Glutamatergic neuron (in vitro differentiated cells): Measurements from ENCODE around the gene EMD. TPM values are rescaled to one million over a fixed set of nuclear protein-coding genes. Genes with fewer than 3 reads are reported as not detected.

ENCODE experiments used
- DNase-seq: peaks from one replicate; pipeline ENCODE4 v3.0.0; 2022
- H3K27ac Mint-ChIP-seq: one replicate; pipeline ENCODE4 v1.8.0; 2020; ENCODE audit warnings: mild to moderate bottlenecking, mixed read lengths, inconsistent platforms; ENCODE audit not compliant: unreplicated experiment
- H3K27me3 Mint-ChIP-seq: one replicate; pipeline ENCODE4 v1.8.0; 2020; ENCODE audit warnings: mild to moderate bottlenecking, moderate library complexity, mixed read lengths, inconsistent platforms; ENCODE audit not compliant: unreplicated experiment
- H3K36me3 Mint-ChIP-seq: one replicate; pipeline ENCODE4 v1.8.0; 2020; ENCODE audit warnings: mild to moderate bottlenecking, mixed read lengths, inconsistent platforms; ENCODE audit not compliant: unreplicated experiment
- H3K4me1 Mint-ChIP-seq: one replicate; pipeline ENCODE4 v1.8.0; 2020; ENCODE audit warnings: mild to moderate bottlenecking, low read depth, mixed read lengths, inconsistent platforms; ENCODE audit not compliant: unreplicated experiment
- H3K4me3 Mint-ChIP-seq: one replicate; pipeline ENCODE4 v1.8.0; 2020; ENCODE audit warnings: mild to moderate bottlenecking, mixed read lengths, inconsistent platforms; ENCODE audit not compliant: unreplicated experiment
- H3K9me3 Mint-ChIP-seq: one replicate; pipeline ENCODE4 v1.8.0; 2020; ENCODE audit warnings: mild to moderate bottlenecking, moderate library complexity, mixed read lengths, inconsistent platforms; ENCODE audit not compliant: unreplicated experiment
- CTCF ChIP-seq: fragments of 200-600 bp; sonication (generic); IDR thresholded peaks from one replicate; pipeline ENCODE4 v1.5.0; 2021; ENCODE audit not compliant: partially characterized antibody, unreplicated experiment
- total RNA-seq: library from RNA; stranded (reverse); fragmentation: NEBNext Ultra II Directional; extraction: Animal tissue kit (Norgen Biotek cat#: 25700); gene quantifications from one replicate; pipeline ENCODE4 v1.2.1, GENCODE V29; 2021; ENCODE audit not compliant: unreplicated experiment

The EMD gene
- total RNA-seq, 1 donor from 2014 or later = 56.8 TPM

- H3K36me3 Mint-ChIP-seq = no peaks in the 10 kb centered on the region
- H3K4me1 Mint-ChIP-seq = no peaks in the 10 kb centered on the region
Observed at GRCh38 chrX:154350429-154351182, 28.5 kb upstream of the EMD start.

GRCh38 chrX:154351183-154352011, 27.7 kb upstream of the EMD start:
- Mint-ChIP-seq H3K9me3 (peaks cover 7% of the 10 kb centered on the region), H3K36me3 (no peaks in the 10 kb centered on the region), H3K27me3 (peaks cover 3% of the 10 kb centered on the region), H3K27ac (no peak overlapping the region), H3K4me3 (no peak overlapping the region), H3K4me1 (no peaks in the 10 kb centered on the region)
- TF ChIP-seq CTCF = no peak
- DNase-seq = no peak

More at GRCh38 chrX:154350429-154351182, 28.5 kb upstream of the EMD start:
- H3K27ac Mint-ChIP-seq = no peak overlapping the region
- DNase-seq = no peak
- peaks cover 7% of the 10 kb centered on the region for H3K9me3 Mint-ChIP-seq
- peaks cover 3% of the 10 kb centered on the region for H3K27me3 Mint-ChIP-seq
- no peak overlapping the region for H3K4me3 Mint-ChIP-seq
- no peak for TF ChIP-seq CTCF

GRCh38 chrX:154352012-154352401, 27.1 kb upstream of the EMD start:
- Mint-ChIP-seq H3K9me3 (peaks cover 7% of the 10 kb centered on the region), H3K36me3 (no peaks in the 10 kb centered on the region), H3K4me3 (no peak overlapping the region), H3K27ac (no peak overlapping the region), H3K4me1 (no peaks in the 10 kb centered on the region), H3K27me3 (peaks cover 3% of the 10 kb centered on the region)
- no peak for DNase-seq
- TF ChIP-seq CTCF = no peak

- H3K36me3 Mint-ChIP-seq = no peaks in the 10 kb centered on the region
- H3K27ac Mint-ChIP-seq = no peak overlapping the region
- H3K9me3 Mint-ChIP-seq = peaks cover 4% of the 10 kb centered on the region
- H3K4me1 Mint-ChIP-seq = no peaks in the 10 kb centered on the region
- H3K4me3 Mint-ChIP-seq = no peak overlapping the region
- H3K27me3 Mint-ChIP-seq = no peaks in the 10 kb centered on the region
- TF ChIP-seq CTCF = no peak
- DNase-seq = no peak
Observed at GRCh38 chrX:154352466-154352865, 26.6 kb upstream of the EMD start.
